Suppressor macrophage treated with lipopolysaccharide for 1 hour (primary cell): ENCODE data around the gene MAST3.
A peak's percentile ranks its signal among the peaks of the same experiment; 100 is the strongest.

Source experiments
- DNase-seq, 3 donors: peaks; one replicate each; pipeline ENCODE4 v3.0.0-alpha.2; 2020 to 2022

MAST3 gene

DNA sequence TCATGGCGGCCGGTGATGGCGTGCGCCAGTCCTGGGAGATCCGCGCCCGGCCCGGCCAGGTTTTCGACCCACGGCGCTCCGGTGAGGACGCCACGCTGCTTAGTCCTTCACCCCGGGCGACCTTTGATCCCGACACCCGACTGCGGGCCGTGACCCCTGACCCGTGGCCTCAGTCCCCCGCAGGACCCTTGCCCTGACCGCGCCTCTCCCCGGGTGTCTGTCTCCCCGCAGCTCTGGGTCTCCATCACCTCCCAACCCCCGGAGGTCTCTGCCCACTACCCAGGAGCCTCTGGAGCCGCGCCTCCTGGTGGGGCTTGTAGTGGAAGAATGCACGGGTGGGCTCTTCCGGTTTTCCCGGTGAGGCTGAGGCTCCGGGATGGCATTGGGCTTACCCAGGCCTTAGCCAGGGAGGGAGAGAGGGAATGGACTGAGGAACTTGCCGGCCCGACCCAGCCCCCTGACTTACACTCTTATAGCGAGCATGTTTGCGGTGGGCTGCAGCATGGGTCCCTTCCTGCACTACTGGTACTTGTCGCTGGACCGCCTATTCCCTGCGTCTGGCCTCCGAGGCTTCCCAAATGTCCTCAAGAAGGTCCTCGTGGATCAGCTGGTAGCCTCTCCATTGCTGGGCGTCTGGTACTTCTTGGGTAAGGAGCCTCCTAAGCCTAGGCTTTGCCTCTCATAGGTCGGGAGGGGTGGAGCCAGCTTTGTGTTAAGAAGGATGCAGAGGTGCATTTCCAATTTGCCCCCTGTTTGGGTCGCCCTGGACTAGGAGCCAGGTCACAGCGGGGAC is 96.0 kb downstream of the MAST3 start:
- peak in 1 of 3 donors; percentile 17 for DNase-seq

DNA sequence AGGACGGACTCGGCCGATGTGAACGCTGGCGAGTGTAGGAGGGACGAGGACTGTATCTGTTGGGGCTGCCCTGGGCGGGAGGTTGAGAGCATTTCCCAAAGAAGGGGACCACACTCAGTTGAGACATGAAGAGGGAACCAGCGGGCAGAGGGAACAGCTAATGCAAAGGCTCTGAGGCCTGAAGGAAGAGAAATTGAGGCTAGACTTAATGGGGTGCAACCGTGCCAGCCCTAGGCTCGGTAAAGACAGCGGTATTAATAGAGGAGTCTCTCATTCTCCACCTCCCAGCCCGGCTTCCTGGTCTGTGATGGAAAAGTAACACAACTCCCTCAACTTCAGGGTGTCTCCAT is 96.6 kb downstream of the MAST3 start:
- no peak for DNase-seq

- DNase-seq = peak; percentile 39 to 63 (median 50)
These were observed 97.1 kb downstream of the MAST3 start for GRCh38 chr19:18194554-18195238.

DNA sequence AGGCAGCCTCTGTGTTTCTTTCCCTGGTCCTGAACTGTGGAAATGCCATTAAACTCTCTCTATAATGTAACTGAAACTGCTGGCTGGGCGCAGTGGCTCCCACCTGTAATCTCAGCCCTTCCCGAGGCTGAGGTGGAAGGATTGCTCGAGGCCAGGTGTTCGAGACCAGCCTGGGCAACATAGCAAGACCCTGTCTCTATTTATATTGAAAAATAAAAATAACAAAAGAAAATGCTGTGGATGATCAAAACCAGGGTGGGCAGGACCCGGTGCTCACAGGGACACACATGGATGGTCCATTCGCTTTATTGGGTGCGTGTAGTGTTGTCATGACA is 98.9 kb downstream of the MAST3 start:
- DNase-seq = no peak

GRCh38 chr19:18197306-18197705 is 99.7 kb downstream of the MAST3 start:
- DNase-seq = no peak

- no peak for DNase-seq
These were observed 100.4 kb downstream of the MAST3 start for GRCh38 chr19:18197941-18198340.

DNA sequence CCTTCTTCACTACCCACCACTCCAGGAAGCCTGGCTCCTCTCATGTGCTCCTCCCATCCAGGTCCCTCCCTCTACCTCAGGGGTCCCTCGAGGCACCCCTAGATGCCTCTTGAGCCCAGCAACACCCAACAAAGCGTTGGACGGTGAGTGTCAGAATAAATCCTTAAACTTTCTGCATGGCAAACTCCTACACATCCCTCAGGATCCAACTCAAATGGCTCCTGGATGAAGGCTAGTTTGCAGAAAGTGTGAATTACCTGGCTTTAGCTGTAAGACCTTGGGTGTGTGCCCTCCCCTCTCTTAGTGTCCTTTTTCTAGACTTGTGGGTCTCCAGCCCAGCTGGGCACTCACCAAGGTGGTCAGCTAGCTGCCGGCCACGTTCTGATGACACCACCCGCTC is 100.8 kb downstream of the MAST3 start:
- no peak for DNase-seq
